ENCODE data around the gene TTC28. TPM values are rescaled to one million over a fixed set of nuclear protein-coding genes. Genes with fewer than 3 reads are reported as not detected.

TTC28 gene
- total RNA-seq, 1 experiment from 2014 or later: 0.12 TPM

GRCh38 chr22:28174509-28174908 lies 505.1 kb downstream of the TTC28 start:
- Histone ChIP-seq H3K9me2 (ENCODE audit: insufficient read depth) (no peaks in the 10 kb centered on the region), H3K79me2 (ENCODE audit: insufficient read depth, low read length) (no peaks in the 10 kb centered on the region), H3K27me3 (ENCODE audit: insufficient read depth, low read length) (peaks cover 55% of the 10 kb centered on the region), H3K4me2 (ENCODE audit: low read length) (no peak overlapping the region), H3K9me3 (ENCODE audit: control insufficient read depth in 1 of 2, insufficient read depth in 1 of 2, low read depth in 1 of 2, low read length in 2 of 2) (no peaks in the 10 kb centered on the region), H3K9ac (ENCODE audit: low read length) (no peak overlapping the region), H4K20me1 (ENCODE audit: insufficient read depth) (no peaks in the 10 kb centered on the region), H2AFZ (ENCODE audit: low read depth, low read length, poor library complexity, severe bottlenecking) (no peak overlapping the region), H3K36me3 (ENCODE audit: control insufficient read depth in 1 of 2, insufficient read depth in 2 of 2, low read length in 2 of 2) (no peaks in the 10 kb centered on the region), H3K27ac (ENCODE audit: low read depth, low read length) (no peak overlapping the region), H3K4me1 (ENCODE audit: control insufficient read depth in 1 of 2, insufficient read depth in 2 of 2, low read length in 2 of 2) (no peaks in the 10 kb centered on the region), H3K4me3 (replicated peaks in 1 of 2; ENCODE audit: low read depth in 1 of 2, low read length in 2 of 2) (no peak overlapping the region)
- no peak for DNase-seq (ENCODE audit: low read depth, low spot score)
- no TSS peak for BruUV-seq (replicated peaks)
- intact Hi-C loops (cut with micrococcal nuclease): no loop called here
- ATAC-seq: no peak
- ChIA-PET CTCF (no interaction called here), RAD21 (ENCODE audit: low non-redundant PET in 1 of 2, low total read pairs in 2 of 2, uncharacterized antibody in 2 of 2, unreplicated experiment in 2 of 2) (no interaction called here), POLR2A (no interaction called here)
- TF ChIP-seq CBX3 (IDR thresholded peaks at IDR 0.05; ENCODE audit: low read depth): no peak
- TF ChIP-seq REST (IDR thresholded peaks at IDR 0.05; ENCODE audit: low read depth): no peak
- no peak for TF ChIP-seq CEBPB (IDR thresholded peaks at IDR 0.05; ENCODE audit: low read depth)
- TF ChIP-seq ATF3 (IDR thresholded peaks at IDR 0.05): no peak
- no peak for TF ChIP-seq EZH2 (IDR thresholded peaks at IDR 0.05)
- no peak for TF ChIP-seq ZNF274 (IDR thresholded peaks at IDR 0.05; ENCODE audit: low read depth, low read length)
